GM04504 (cell line): ENCODE measurements around the gene C19orf85.
A peak's percentile ranks its signal among the peaks of the same experiment; 100 is the strongest.
"Not testable (repeated sequence)": the region's sequence is repeated elsewhere in the genome, so short reads cannot be mapped to it uniquely, and the experiment has no call there.

Source experiments
- DNase-seq: peaks from one replicate; pipeline ENCODE4 v3.0.0-alpha.2; 2012; ENCODE audit warnings: low read depth

The C19orf85 gene

GRCh38 chr19:55464662-55465054 lies at the start of gene C19orf85:
C19orf85 (minus strand) TSS chr19:55464751; CDS start chr19:55464554, 197 bp downstream.
- DNase-seq = no peak

- no peak for DNase-seq
Measured at GRCh38 chr19:55508120-55508519, 43.6 kb upstream of the C19orf85 start.

GRCh38 chr19:55504981-55505380 lies 40.4 kb upstream of the C19orf85 start:
- no peak for DNase-seq

- DNase-seq = no peak
Measured at GRCh38 chr19:55504252-55504603, 39.7 kb upstream of the C19orf85 start.

- DNase-seq = peak; percentile 73
Measured at GRCh38 chr19:55503502-55504251, 39.1 kb upstream of the C19orf85 start.

DNA sequence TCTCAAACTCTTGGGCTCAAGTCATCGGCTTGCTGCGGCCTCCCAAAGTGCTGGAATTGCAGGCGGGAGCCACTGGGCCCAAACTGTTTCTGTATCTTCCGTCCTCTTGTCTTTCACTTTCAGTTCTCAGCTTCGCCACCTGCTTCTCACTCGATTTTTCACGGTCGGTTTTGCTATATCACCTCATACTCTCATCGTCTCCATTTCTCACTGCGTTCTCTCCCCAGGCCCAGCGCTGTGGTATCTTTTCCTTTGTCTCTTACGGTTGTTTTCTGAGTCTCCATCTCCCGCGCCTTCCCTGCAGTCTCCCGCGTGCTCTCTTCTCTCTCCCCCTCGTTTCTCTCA lies 38.6 kb upstream of the C19orf85 start:
- no peak for DNase-seq

GRCh38 chr19:55502197-55502952 lies 37.8 kb upstream of the C19orf85 start:
- no peak for DNase-seq

DNA sequence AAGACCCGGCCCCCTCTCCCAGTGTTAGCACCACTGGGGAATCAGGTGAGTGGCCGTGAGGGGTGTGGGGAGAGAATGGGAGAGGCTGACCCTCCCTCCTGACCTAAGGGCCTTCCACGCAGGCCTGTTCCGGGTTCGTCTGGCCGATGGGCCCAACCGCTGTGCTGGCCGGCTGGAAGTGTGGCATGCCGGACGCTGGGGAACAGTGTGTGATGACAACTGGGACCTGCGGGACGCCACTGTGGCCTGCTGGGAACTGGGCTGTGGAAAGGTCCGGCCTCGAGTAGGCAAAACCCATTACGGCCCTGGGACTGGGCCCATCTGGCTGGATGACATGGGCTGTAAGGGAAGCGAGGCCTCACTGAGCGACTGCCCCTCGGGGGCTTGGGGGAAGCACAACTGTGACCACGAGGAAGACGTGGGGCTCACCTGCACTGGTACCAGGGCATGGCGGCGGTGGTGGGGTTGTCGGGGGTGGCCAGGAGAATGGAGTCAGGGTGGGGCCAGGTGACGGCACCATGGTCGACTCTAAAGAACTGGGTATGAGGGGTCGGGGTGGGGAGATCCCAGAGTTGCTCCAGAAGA lies 35.9 kb upstream of the C19orf85 start:
- DNase-seq = no peak

DNA sequence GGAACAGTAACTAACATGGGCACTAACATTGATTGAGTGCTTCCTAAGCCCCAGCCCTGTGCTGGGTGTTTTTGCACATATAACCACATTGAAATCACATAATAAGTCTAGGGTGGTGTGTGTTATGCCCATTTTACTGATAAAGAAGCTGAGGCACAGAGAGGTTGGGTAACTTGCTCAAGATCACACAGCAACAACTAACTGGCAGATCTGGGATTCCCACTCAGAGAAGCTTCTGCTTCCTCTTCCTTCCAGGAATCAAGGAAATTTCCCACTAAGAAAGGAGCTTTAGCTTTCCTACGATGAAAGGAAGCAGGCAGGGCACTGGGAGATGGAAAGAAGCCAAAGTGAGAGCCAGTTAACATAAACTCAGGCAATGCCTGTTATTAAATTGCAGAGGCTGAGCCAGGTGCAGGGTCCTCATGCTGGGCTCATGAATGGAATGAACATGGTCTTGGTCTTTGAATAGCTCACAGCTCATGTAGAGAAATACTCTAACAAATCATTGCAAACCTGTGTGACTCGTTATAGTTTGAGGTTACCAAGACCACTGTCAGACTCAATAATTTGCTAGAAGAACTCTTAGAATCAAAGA lies 33.8 kb upstream of the C19orf85 start:
- DNase-seq = no peak

GRCh38 chr19:55497763-55498162 lies 33.2 kb upstream of the C19orf85 start:
- no peak for DNase-seq

DNA sequence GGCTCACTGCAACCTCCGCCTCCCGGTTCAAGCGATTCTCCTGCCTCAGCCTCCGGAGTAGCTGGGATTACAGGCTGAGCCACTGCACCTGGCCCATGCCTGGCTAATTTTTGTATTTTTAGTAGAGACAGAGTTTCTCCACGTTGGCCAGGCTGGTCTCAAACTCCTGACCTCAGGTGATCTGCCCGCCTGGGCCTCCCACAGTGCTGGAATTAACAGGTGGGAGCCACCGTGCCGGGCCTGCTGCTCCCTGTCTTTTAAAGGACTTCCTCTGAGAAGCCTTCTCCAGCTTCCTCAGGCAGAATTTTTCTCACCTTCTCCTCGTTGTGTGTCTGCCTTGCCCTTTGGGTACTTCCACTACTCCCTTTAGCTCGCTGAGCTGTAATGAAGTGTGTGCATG lies 32.3 kb upstream of the C19orf85 start:
- not testable (repeated sequence) for DNase-seq

DNA sequence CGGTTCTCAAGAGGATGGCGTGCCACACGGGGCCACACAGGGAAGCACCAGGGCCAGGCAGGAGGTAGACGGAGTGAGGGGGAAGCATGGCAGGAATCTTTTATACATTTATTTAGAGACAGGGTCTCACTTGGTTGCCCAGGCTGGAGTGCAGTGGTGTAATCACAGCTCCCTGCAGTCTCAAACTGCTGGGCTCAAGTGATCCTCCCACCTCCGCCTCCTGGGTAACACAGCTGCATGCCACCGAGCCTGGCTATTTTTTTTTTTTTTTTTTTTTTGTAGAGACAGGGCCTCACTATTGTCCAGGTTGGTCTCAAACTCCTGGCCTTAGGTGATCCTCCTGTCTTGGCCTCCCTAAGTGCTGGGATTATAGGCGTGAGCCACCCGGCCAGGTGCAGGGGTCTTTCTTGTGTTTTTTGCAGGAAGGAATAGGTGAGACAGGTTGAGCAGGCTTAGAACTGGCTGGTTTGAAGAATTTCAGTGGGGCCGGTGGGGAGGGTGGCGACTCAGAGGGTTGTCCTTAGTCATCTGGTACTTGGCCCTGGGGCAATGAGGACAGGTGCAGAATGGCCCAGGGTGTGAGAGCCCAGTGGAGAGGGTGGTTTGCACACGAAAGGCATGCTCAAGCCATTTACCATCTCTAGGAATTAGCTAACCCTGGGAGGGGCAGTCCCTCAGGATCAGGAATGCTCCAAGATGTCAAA lies 31.2 kb upstream of the C19orf85 start:
- no peak for DNase-seq

DNA sequence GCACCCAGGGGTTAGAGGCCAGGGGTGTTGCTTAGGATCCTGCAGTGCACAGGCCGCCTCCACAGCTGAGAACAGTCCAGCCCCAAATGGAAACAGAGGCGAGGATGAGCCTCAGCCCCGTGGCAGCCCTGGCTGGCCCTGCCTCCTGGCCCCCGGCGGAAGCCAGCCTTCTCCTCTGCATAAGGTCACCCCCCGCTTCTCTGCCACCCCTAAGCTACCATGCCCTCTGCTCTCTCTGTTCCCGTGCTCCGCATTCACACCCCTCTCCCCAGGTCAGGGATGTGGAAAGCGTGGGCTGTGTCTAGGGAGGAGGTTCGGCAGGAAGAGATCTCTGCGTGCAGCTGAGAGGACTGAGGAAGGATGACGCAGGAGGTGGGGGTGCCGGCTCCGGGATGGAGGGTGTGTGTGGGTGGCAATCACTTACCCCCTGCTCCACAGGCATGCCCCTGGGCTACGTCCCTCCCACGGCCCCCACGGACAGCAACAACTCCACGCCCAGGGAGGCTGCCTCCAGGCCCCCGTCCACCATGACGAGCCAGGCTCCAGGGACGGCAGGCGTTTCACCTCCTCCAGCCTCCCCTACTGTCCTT lies 29.7 kb upstream of the C19orf85 start:
- no peak for DNase-seq

DNA sequence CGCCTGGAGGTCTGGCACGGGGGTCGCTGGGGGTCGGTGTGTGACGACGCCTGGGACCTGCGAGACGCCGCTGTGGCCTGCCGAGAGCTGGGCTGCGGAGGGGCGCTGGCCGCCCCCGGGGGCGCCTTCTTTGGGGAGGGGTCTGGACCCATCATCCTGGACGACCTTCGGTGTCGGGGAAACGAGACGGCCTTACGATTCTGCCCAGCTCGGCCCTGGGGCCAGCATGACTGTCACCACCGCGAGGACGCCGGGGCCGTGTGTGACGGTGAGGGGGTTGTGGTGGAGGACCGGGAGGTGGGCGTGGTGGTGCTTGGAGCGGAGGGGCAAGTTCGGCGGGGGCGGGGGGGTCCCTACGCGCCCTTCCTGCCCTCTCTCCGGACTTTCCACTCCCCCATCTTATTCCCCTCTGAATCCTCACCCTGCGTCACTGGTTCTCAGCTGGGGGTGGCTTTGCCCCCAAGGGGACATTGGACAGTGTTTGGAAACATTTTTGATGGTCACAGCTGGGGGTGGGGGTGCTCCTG lies 29.2 kb upstream of the C19orf85 start:
- no peak for DNase-seq

DNA sequence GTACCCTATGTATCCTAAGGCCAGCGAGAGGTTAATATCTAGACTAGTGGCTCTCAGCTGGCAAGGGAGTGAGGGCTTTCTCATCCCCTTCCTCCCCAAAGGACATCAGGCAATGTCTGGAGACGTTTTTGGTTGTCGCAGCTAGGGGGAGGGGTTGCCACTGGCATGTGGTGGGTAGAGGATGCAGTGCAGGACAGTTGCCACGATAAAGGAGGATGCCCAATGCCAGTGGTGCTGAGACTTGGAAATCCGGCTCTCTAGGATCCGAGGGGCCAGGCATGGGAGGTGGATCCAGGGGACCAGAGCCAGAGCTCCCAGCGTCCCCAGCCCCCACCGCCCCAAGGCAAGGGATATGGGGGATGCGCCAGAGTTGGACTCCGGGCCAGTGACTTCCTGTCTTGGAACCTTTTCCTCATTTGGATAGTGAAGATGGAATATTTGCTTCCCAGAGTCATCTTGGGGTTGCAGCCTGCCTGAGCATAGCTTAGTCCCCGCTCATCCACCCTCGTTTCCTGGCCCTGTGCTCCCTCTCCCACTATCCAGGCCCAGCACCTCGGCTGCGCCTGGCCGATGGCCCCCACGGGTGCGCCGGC lies 28.6 kb upstream of the C19orf85 start:
- DNase-seq = no peak

GRCh38 chr19:55492362-55492944 lies 27.9 kb upstream of the C19orf85 start:
- DNase-seq = no peak

GRCh38 chr19:55491546-55492360 lies 27.2 kb upstream of the C19orf85 start:
- no peak for DNase-seq

- no peak for DNase-seq
Measured at GRCh38 chr19:55490478-55491432, 26.2 kb upstream of the C19orf85 start.
